NCI-H2227 treated with DMSO at 0.1 percent for 48 hours (cell line): ENCODE measurements around the gene MMP24OS.
"Not testable (repeated sequence)": the region's sequence is repeated elsewhere in the genome, so short reads cannot be mapped to it uniquely, and the experiment has no call there.

Experiments
- DNase-seq: peaks from one replicate; lab custom pipeline; 2025; lab: John Stamatoyannopoulos, UW

The MMP24OS gene

DNA sequence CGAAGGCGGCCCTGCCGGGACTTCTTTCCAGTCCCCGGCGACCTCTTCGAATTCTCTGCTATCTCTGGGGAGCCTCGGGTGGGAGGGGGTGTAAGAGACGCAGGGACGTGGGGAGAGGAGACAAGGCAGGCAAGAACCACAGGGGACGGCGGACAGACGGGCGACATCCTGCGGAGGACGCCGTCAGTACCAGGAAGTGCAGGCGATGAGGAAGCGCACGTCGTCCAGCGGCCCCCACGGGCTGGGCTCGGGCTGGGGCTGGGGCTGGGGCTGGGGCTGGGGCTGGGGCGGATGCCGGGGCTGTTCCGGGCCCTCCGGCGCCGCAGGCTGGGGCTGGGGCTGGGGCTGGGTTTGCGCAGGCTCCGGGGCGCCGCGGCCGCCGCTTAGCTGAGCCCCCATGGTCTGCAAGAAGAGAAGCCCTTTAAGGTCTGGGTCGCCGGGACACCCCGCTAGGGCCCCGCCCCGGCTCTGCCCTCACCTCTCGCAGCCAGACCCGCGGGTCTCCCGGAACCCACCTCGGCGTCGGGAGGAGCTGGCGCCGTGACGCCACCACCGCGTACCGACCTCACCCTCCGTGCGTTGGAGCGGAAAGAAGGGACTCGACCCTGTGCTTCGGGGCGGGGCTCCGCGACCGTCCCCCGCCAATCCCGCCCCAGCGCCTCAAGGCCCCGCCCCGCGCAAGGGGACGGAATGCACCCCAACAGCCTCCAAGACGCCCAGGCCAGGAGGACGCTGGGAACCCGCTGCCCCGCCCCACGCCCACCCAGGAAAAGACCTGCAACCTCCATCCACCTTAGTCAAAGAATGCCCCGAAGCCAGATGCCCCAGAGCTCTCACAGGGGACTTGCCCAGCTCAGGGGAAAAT is at the start of gene MMP24OS:
Gene MMP24OS (minus strand): TSS at position 592 of the 865 bp plus-strand sequence. CDS start 193 bp downstream, at position 399.
- peak; percentile 90 for DNase-seq

DNA sequence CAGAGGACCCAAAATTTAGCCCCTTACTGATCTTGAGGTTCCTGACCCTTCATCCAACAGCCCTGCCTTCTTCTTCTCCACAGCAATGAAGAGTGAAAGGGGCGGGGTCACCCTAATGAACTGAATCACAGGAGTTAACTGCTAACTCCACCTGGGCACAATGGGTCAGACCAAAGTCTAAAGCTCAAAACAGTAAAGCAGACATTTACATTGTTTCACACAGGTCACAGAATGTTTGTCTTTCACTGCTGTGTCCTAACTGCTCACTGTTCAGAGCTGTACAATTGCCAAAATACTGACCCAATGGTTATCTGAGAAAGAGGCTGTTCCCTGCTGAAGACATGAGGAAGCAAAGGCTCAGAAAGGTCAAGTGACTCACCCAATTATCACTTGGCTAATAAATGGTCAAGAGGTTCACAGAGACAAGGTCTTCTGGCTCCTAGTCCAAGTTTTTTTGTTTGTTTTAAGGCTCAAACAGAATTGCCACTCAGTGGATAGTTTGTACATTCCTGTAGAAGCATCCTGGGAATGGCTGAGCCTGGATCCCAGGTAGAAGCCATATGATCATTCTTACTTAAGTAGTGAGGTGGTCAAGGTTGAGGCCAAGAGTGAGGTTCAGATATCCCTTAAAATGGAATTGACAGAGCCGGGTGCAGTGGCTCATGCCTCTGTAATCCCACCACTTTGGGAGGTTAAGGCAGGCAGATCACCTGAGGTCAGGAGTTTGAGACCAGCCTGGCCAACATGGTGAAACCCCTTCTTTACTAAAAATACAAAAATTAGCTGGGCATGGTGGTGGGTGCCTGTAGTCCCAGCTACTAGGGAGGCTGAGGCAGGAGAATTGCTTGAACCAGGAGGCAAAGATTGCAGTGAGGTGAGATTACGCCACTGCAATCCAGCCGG is 49.4 kb upstream of the MMP24OS start:
- no peak for DNase-seq

DNA sequence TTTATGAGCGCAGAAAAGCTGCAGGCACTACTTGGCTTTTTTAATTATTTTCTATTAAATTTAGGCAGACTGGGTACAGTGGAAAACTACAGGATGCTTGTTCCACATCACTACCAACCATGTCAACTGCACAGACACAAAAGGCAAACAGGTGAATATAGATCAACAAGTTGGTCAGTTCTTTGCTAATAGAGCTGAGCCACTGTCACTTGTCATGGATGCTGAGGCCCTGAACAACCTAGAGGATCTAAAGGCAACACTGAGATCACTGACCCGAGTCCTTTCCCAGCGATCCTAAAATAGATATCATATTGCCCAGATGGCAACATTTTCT is 48.8 kb upstream of the MMP24OS start:
- DNase-seq, result no peak

DNA sequence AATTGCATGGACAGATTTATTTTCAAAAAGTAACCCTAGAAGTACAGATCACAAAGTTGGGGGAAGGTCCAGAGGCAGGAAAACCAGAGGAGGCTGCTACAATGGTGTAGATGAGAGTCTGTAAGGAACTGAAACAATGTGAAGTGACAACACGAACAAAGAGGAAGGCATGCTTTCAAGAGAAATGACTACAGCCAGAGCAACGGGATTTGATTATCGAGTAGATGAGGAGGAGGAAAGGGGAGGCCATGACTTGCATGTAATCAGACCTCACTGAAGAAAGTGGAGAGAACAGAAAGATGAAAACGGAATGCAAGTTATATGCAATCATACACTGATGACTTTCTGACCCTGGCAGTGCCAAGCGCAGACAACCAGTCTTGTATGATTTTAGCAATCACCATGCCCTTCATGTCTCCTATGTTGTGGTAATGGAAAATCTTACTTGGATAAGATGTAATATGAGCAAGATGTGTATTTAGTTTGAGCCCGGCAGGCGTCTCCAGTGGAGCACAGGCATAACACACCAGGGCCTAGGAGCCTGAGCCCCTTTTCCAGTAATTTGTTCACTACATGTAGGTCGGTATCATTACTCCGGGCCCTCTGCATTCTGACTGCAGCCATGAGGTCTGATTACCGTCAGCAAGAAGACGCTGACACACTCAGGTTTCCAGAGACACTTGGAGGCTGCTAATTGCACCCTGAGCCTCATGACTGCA is 48.3 kb upstream of the MMP24OS start:
- peak; percentile 20 for DNase-seq

DNA sequence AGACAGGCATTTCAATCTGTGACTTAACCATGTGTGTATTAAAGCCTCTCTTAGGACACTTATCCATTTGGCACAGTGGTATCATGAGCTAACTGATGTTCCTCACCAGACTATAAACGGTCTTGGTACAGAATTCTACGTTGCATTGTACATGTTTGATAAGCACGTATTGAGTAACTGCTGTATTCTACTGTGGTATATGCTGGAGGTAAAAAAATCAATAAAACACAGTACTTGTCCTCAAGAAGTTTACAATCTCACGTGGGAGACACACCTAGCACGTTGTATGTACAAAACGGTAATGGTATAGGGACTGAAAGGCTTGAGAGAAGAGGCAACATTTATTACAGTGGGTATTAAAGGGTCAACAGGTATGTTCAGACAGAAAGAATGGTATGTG is 47.5 kb upstream of the MMP24OS start:
- DNase-seq, result no peak

DNA sequence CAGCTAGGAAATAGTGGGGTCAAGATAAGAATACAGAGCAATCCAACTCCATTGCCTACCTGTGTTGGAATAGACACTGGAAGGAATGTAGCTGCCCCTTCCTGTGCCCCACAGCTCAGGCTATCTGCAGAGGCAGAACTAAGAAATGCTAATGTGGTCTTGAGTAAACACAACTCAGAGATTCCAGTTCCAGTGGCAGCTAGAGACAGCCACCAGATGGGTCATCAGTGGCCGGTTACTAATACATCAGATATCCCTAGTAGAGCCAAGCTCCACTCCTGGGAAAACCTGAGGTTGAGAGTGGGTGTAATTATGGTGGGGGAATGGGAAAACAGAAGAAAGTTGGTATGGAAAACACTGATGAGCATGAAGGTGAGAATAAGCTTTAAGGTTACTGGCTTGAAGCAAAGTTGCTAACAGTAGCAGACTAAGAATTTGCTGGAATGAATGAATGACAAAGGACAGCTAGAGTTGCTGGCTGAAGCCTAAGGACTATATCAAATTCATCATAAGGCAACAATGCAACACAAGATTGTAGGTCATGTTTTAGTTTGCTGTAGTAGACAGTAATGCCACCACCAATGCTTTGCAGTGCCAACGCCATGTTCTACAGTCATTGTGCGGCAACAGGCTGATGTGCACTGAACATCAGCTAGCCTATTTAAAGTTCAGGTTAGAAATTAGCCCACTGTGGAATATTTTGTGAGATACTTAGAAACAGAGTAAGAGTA is 42.6 kb upstream of the MMP24OS start:
- no peak for DNase-seq

DNA sequence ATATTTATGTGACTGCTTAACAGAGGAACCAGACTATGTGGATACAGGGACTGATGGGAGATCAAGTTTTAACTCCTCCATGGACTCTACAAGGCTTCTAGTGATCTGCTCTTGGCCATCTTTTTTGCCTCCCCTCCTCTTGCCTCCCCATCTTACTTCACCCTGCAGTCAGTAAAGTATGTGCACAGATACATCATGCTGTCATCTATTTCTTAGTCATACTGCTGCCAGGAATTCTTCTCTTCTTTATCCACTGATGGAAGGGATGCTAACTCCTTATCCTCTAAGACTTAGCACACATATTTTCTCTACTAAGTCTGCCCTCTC is 41.9 kb upstream of the MMP24OS start:
- DNase-seq, result no peak

DNA sequence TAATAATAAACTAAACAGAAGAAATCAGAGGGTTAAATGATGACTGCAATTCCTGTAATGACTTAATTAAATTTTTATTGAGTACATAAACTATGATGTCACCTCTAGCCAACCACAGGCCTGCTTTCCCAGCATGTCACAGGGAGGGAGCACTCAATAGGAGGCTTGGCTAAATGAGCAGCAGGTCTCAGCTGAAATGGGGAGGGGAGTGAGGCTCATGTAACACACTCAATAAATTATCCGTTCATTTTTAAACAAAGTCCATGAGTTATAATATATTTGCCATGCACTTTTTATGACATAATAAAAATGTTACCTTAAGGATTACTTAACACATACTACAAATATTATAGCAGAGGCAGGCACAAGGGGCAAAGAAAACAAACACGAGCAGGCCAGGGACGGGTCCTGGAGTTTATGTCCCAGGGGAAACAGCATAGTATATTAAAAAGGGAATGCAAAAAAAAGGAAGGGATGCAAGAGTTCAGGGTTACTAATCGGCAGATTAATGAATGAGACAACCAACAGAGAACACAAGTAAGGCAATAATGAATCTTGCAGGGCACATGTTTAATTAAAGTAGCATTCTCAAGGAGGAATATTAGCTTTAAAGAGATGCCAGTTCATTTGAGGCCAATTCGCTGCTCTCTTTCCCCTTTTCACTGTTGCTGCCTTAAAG is 41.4 kb upstream of the MMP24OS start:
- no peak for DNase-seq

DNA sequence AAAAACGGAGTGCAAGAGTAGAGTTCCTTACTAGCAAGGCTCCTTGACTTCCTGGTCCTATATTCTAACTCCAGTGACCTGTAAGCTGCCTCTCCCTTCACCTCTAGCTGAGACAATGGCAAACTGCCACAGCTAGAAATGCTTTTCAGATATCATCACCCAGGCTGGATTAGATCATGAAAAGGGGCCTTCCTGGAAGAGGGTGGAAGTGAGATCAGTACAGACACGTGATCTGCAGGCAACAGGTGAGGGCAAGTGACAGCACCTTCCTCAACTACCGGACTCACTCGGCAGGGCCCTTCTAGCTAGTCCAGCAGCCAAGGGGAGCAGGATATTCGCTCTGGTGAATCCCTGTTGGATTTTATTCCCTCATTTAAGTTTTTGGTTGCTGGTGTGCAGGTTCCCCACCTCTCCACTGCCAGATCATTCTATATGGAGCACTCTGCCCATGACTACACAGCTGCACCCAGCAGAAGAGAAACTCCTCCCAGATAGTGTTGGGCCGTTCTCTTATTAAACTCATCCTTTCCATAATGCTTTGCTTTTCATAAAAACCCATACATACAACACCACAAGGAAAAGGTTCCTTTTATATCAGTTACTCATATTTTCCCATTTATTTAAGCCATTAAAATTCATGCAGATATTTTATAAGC is 40.7 kb upstream of the MMP24OS start:
- no peak for DNase-seq

DNA sequence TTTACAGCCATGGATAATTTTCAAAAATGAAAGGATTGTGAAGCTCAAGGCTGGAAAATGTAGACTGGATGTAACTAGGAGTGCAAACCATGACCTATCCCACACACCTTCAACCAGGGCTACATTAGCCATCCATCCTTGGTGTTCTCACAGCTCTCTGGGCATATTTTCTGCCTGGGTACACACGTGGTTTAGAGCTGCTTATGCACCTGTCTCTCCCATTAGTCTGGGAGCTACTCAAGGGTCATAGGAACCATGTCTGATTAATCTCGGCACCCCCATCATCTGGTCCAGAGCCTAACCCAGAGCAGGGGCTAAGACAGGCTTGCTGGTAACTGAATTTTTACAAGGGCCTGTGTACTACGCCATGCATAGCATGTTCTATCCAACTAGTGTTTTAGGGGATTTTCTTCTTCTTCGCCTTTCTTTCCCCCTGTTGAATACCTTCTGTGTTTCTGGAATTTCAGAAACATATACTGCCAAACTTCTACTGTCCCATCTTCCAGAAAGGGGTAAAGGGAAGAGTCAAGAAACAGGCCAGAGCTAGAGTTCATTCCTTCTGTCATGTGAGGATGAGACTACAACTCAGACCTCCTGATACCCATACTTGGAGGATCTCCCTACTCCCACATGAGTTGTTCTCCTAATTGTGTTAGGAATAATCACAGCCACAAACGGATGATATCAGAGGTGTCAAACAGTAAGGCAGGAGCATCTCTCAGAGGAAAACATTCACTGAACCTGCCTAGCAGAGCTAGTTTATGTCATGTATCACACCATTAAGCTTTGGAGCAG is 39.7 kb upstream of the MMP24OS start:
- no peak for DNase-seq

DNA sequence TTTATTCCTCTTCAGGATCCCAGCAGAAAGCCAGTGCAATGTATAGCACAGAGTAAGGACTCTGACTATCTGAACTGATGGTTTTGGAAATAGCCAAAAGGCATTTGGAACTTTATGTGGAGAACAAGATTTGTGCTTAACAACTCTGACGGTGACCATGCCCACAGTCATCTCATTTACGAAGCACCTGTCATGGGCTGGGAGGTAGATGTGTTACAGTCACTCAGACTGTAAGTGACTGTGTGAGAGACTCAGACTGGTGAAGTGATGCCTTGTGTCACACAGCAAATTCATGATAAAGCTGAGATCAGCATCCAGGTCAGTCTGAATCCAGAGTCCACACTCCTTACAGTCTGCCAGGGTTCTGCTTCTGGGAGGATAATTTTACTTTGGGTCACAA is 38.2 kb upstream of the MMP24OS start:
- no peak for DNase-seq

DNA sequence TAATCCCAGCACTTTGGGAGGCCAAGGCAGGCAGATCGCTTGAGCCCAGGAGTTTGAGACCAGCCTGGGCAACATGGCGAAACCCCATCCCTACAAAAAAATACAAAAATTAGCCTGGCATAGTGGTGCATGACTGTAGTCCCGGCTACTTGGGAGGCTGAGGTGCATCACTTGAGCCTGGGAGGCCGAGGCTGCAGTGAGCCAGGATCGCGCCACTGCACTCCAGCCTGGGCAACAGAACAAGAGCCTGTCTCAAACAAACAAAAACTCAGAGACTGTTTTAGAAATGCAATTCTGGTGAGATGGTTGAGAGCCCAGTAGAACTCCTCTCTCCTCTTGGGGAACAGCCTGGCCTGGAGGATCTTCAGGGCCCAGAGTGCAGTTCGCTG is 37.7 kb upstream of the MMP24OS start:
- DNase-seq, result not testable (repeated sequence)

DNA sequence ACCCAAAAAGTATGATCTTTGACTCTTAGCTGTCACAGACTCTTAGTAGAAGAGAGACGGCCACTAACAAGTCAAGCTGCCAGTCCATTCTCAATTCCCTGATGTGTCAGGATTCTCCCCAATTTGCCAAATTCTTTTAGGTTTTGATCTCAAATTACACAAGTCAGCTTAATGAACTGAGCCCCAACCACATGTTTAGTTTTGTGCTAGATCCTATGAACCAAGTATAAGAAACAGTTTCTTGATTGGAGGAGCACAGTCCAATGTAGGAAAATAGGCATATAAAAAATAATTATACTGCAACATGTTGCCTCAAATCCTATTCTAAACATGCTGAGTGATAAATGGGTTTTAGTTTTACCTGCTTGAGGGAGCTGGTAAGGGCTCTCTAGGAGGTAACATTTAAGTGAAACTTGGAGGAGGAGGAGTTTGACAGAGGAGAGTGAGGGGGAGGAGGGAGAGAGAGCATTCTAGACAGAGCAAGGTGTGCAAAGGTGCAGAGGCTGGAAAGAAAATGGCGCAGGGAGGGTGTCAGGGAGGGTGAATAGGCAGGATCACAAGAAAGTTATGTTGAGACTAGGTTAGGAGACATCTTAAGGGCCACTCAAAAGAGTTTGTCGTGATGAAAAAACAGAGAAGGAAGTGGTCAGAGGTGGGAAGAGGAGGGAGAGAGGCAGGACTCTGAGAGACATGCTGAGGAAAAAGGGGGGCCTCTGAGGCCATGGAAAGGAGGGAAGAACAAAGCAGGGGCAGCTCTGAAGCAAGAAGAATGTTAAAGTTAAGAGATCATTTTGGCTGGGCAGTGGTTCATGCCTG is 37.1 kb upstream of the MMP24OS start:
- no peak for DNase-seq

DNA sequence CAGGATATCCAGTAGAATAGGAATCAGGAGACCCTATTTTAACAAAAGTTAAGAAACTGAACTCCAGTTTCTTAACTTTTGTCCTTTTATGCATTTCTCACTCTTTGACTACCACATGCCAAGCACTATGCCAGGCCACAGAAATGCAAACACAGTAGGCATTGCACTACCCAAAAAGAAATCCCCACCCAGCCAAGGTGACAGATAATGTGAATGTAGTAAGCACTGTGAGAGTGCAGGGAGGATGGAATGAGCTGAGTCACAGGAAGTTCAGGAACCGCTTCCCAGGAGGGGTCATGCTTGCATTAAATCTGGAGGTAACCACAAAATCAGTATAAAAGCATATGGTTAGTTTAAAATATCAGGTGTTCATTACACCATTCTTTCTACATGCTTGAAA is 34.4 kb upstream of the MMP24OS start:
- no peak for DNase-seq

DNA sequence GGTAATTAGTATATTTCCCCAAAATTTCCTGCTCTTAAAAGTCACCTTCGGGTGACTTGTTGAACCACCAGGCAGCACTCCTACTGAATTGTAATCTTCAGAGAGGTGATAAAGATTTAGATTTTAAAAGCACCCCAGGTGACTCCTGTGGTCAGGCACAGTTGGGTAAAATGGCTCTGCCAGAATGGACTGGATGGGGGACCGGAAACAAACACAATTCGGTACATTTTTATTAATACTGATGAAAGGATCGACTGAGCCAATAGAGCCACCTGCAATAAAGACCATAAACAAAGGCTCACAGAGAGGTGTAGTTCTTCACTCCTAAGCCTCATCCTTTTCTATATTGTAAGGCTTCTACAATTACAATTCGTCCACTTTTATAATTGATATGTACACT is 33.9 kb upstream of the MMP24OS start:
- no peak for DNase-seq

DNA sequence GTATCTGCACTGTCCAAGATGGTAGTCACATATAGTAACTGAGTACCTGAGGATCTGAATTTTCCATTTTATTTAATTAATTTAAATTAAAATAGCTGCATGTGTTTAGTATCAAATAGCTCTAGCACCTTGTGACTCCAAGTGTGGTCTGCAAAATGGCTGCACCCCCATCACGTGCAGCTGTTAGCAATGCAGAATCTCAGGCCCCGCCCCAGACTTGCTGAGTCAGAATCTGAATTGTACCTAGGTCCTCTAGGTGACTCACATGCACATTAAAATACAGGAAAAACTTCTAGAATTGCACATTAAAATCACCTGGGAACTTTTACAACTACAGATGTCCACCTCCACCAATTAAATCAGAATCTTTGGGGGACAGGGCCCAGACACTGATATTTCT is 33.5 kb upstream of the MMP24OS start:
- no peak for DNase-seq

DNA sequence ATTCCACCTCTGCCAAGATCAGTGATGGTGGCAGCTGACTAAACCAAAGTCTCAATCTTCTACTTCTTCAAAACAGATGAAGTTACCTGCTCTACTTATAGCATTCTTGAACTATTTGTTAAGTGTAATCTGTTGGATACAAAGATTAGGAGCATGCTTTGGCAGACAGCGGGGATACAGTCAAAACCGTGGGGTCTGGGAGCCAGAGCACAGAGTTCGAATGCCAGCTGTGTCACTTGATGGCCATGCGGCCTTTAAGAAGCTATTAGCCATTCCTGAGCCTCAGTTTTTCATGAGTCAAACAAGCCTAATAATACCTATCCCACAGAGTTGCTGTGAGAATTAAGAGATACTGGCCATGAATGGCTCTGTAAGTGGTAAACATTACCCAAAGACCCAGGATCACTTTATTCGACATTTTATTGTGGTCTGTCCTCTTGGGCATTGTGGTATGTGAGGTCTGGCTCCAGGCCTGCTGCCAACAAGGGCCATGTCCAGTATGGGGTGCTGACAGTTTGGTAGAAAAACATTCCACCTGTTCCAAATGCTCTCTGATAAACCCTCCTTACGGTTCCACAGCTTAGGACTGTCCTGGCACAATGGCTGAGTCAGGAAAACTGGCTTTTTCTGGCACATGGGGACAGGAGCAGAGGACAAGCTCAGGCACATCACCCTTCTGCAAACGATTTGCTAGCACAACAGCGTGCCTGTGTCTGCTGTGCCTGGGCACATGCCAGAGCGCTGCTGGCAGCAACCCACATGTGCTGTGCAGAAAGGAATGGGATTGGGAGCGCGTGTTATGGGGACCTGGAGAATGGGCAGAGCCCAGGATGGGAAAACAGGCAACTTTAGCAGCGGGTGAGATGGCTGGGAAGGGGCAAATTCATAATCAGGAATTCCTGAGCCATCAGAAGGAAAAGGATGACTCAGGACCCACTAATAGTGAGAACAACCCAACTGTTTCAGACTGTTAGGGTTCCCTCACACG is 30.0 kb upstream of the MMP24OS start:
- DNase-seq, result no peak
